NCI-H2227 (cell line): Measurements from ENCODE around the gene C12orf43.
"Not testable (repeated sequence)": the region's sequence is repeated elsewhere in the genome, so short reads cannot be mapped to it uniquely, and the experiment has no call there.

Source experiments
- DNase-seq: peaks from one replicate; lab custom pipeline; 2025; ENCODE audit not compliant: unreplicated experiment; lab: John Stamatoyannopoulos, UW

The C12orf43 gene, protein sequence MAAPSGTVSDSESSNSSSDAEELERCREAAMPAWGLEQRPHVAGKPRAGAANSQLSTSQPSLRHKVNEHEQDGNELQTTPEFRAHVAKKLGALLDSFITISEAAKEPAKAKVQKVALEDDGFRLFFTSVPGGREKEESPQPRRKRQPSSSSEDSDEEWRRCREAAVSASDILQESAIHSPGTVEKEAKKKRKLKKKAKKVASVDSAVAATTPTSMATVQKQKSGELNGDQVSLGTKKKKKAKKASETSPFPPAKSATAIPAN

DNA sequence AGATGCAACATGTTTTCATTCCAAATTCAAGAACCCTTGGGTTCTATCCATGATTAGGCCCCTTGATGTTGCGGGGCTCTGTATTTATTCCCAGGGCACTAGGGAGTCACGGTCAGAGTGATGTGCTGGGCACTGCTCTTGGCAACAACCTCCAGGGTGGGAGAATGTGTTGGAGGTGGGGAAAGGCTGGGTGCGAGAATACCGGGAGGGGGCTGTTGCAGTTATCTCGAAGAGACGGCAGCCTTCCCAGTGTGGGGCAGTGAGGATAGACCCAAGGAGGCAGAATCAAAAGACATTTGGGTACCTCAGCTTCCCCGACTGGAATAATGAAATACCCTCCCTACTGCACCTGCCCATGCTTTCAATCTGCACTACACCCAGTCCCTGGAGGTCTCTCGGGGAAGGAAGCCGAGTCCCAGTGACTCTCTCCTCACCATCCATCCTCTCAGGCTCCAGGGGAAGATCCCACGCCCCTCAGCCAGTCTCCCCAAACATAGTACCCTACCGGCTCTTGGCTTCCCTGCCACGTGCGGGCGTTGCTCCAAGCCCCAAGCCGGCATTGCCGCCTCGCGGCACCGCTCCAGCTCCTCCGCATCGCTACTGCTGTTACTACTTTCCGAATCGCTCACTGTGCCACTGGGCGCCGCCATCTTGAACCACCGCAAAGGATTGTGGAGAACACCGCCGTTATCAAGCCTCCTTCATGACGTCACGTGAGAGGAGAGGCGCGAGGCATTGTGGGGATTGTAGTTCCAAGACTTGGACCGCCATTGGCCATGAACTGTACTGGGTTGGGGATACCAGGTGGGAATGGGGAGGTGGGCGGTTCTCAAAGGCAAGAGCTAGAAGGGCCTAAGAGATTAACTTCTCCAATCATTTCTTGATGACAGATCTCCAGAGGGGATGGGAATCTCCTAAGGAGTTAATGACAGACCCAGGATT is at the start of gene C12orf43:
Gene C12orf43, minus strand, starts transcription at position 663 of the 942 bp plus-strand sequence. Its CDS starts 13 bp downstream, at position 650.
- peak; percentile 96 for DNase-seq

DNA sequence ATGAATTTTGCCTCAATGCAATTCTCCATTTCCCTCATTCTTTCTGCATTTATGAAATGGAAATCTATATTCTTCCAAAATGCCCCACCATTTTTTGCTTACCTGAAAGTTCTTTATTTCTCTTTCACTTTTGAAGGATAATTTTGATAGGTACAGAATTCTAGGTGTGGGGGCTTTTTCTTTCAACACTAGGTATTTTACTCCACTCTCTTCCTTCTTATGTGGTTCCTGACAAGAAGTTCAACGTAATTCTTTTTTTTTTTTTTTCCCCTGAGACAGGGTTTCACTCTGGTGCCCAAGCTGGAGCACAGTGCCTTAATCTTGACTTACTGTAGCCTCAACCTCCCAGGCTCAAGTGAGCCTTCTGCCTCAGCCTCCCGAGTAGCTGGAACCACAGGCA is 49.1 kb upstream of the C12orf43 start:
- no peak for DNase-seq

DNA sequence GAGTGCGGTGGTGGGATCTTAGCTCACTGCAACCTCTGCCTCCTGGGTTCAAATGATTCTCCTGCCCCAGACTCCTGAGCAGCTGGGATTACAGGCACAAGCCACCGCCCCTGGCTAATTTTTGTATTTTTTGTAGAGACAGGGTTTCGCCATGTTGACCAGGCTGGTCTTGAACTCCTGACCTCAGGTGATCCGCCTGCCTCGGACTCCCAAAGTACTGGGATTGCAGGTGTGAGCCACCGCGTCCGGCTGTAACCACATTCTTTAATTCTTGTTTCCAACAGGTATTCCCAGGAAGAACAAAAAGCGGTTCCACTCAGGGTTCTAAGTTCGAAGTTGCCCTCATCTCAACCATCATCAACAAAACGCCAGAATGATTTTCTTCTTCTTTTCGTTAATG is 48.3 kb upstream of the C12orf43 start:
- DNase-seq = not testable (repeated sequence)

DNA sequence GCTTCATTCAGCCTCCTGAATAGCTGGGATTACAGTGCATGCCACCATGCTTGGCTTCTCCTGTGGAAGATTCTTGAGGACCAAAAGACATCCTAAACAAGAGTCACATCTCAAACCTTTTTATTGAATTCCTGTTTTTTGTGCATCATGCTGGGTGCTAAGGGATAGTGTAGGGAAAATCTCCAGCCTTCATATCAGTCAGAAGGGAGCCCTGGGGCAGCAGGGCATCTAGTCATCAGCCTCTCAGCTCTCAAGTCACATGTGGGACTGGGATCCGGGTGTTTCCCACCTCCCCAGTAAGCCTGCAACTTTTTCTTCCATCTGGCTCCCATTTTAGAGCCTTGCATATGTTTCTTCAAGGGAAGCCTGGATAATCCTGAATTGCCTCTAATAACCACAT is 47.8 kb upstream of the C12orf43 start:
- DNase-seq = no peak

DNA sequence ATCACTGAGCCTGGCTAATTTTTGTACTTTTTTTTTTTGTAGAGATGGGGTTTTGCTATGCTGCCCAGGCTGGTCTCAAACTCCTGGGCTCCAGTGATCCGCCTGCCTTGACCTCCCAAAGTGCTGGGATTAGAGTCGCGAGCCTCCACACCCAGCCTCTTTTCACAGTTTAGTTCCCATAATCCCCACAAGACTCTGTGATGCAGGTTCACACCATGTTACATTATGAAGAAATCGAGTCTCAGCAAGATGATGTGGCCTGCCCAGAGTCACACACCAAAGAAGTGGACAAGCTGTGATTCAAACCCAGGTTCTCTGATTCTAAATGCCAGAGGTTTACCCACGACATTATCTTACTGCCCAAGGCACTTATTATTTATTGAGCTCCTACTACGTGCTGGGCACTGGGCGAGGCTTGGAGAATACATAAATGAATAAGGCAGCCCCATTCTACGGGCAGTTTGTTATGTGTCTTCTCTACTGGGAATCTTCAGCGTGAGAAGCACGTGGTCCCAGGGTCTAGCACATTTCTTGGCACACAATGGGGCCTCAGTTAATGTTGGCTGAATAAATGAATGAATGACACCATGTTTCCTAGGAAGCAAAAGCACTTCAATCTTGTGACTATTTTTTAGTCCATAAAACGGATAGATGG is 46.2 kb upstream of the C12orf43 start:
- DNase-seq = no peak

DNA sequence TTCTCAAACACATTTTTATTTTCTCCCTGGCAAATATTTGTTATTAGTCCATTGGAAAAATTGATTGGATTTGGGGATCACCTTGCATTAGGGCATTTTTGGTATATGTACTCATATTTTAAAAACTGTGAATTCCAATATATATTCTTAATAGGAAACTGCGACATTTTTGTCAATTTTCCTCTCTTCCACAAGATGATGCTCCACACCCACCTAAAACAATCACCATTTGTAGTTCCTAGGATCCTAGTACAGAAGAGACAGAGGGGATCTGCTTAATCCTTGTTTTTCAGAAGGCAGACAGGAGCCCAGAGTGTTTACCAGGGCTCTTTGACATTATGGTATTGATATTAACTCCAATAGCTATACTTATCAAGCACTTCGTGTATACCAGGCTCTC is 45.5 kb upstream of the C12orf43 start:
- DNase-seq = no peak

DNA sequence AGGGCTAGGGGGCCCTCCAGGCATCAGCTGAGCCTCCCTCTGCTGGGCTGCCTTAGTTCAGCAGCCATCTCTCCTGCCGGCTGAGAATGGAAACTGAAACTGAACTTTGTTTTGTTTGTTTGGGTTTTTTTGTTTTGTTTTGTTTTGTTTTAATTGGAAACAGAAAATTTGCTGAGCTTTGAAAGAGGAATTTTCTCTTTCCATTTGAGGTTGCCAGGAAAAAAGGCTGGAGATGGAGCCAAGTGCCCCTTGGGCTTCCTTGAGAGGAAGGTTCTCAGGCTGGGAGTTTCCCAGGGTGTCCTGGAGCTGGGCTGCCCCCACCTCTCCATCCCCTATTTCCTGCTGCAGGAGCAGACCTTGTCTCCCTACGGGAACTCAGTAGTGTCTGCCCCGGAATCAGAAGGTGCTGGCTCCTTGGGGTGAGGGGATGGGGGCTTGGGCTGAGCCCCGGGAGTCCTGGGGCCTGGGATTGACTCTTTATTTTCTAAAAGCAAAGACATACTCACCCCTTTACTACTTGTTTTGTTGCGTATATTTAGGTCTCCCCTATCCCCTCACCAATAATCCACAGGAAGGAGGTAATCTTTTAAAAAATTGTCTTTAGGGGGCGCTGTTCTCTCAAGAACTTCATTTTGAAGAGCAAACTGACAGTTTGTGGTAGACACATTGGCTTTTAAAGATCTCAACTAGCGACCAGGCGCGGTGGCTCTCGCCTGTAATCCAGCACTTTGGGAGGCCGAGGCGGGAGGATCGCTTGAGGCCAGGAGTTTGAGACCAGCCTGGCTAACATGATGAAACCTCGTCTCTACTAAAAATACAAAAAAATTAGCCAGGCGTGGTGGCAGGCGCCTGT is 44.1 kb upstream of the C12orf43 start:
- peak; percentile 15 for DNase-seq

DNA sequence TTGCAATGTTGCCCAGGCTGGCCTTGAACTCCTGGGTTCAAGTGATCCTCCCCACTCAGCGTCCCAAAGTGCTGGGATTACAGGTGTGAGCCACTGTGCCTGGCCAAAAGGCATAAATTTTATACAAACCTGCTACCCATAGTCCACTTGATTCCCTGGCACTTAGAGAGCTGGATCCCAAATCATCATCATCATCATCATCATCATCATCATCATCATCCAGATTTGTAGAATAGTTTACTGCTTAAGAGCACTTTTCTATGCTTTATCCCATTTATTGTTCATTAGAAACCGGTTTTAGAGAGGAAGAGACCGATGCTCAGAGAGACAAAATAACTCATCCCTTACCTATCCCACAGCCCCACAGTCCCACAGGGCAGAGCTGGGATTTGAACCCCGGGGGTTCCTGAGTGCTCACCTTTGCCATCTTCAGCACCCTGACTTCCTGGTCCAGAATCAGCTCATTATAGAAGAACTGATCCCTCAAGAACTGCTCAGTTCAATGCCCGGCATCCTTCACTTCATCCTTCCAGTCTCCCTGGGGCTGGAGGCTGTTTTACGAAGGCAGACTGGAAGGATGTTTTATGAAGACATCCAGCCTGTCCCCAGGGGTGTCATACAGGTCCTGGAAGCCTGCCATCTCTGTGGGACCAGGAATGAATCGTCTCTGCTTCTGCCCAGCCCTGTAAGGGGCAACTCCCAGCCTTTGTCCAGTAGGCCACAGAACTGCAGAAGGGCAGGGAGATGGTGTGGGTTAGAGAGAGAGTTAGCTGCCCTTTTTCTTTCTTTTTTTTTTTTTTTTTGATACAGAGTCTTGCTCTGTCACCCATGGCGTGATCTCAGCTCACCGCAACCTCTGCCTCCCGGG is 43.0 kb upstream of the C12orf43 start:
- DNase-seq = no peak

DNA sequence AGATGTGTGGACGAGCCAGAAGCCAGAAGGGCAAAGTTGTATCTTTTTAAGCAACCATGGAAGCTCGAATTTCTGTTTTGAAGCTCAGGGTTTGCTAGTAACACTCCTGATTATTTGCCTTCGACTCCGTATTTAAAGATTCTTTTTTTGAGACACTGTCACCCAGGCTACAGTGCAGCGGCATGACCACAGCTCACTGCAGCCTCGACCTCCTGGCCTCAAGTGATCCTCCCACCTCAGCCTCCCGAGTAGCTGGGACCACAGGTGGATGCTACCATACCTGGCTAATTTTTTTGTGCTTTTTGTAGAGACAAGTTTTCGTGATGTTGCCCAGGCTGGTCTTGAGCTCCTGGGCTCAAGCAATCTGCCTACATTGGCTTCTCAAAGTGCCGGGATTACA is 41.5 kb upstream of the C12orf43 start:
- no peak for DNase-seq

DNA sequence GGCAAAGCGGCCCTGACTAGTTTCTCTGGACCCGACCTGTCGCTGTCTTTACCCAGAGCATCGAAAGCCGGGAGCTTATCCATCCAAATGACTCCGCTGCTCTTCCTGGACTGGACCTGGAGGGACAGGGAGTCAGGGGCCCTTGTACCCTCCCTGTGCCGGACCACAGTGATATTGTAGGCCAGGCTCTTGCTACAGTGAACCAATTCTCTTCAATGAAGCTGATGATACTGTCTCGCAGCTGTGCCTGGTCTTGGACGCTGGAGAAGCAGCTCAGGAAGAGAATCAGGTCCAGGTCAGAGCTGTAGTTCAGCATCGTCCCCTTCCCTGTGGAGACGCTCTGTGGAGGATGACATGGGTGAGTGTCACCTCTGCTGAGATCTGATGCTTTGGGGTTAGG is 37.4 kb upstream of the C12orf43 start:
- no peak for DNase-seq

DNA sequence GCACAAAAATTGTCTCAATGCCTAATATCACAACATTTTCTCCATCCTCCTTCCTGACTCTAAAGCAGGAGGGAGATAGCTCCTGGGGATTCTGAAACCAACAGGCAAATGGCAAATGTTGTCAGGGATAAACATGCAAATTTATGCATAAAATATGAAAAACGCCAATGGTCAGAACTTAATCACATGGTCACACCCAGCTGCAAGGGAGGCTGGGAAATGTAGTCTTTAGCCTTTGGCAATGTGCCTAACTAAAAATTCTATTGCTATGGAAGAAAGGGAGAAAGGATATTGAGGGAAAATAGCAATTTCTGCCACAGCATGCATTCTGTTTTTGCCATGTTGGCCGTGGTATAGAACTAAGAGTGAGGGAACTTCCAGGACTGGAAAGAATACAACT is 34.4 kb upstream of the C12orf43 start:
- peak; percentile 13 for DNase-seq

DNA sequence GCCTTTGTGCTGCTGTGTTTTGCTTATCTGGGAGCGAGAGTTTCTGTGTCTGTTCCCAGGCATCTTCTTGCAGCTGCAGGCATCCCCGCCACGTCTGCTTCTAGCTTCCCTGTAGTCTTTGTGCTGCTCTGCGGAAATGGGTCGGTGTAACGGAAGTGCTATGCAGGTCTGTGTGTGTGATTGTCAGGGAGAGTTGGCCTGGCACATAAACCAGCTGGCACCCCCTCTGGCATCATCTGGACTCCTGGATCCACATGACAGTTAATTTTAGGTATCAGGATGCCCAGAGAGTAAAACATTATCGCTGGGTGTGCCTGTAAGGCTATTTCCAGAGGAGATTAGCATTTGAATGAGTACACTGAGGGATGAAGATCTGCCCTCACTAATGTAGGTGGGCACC is 32.2 kb upstream of the C12orf43 start:
- DNase-seq = no peak

DNA sequence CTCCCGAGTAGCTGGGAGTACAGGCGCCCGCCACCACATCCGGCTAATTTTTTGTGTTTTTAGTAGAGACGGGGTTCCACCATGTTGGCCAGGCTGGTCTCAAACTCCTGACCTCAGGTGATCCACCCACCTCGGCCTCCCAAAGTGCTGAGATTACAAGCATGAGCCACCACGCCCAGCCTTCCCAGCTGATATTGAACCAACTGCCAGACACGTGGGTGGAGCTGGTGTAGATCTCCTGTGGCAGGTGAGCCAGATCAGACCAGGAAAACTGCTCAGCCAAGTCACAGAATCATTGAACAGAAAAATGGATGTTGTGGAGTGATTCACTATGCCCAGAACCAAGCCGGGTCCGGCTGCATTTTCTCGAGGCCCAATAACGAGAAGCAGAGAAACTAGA is 31.1 kb upstream of the C12orf43 start:
- DNase-seq = not testable (repeated sequence)

DNA sequence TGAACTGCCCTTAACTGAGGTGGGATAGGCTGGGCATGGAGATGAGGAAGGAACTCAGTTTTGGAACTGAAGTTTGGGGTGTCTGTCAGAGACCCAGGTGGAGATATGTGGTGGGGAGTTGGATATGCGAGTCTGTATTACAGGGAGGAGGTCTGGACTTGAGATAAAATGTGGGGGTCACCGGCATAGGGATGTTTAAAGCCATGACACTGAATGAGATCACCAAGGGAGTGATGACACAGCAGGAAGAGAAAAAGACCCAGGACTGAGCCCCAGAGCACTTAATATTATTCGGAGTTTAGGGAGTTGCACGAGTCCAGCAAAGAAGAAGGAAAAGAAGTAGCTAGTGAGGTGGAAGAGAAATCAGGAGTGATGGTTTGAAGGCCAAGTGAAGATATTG is 26.8 kb upstream of the C12orf43 start:
- no peak for DNase-seq

DNA sequence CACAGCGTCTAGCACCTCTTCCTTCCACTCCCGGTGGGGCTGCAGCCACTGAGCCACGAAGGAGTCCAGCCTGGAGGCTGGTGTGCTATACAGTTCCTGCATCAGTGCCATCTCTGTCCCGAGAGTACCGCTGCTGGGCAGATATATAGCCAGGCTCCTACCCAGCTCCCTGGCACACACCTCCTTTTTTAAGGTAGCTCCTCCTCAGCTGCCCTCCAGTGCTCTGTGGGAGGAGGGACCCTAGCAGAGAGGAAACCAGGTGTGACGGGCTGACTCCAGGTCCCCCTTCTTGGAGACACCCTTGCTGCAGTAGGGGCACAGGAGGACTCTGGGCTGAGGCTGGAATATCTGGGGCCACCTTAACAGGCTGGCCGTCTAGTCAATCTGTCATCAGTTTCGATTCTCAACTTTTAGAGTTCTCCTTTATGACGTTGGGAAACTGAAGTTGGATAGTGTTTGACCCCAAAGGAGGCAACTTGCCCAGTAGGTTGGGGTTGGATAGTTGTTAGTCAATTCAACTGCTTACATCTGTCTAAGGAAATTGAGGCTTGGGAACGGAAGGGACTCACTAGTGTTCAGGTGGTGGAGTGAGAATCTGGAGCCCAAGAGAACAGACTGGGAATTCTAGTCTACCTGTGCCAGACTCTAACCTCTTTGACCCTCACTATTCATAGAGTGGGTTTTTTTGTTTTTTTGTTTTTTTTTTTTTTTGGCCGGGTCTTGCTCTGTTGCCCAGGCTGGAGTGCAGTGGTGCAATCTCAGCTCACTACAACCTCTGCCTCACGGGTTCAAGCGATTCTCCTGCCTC is 22.8 kb upstream of the C12orf43 start, which contains the start of gene OASL:
Gene OASL, minus strand, starts transcription at position 386 of the 808 bp plus-strand sequence. Its CDS starts 275 bp downstream, at position 111.
- no peak for DNase-seq

DNA sequence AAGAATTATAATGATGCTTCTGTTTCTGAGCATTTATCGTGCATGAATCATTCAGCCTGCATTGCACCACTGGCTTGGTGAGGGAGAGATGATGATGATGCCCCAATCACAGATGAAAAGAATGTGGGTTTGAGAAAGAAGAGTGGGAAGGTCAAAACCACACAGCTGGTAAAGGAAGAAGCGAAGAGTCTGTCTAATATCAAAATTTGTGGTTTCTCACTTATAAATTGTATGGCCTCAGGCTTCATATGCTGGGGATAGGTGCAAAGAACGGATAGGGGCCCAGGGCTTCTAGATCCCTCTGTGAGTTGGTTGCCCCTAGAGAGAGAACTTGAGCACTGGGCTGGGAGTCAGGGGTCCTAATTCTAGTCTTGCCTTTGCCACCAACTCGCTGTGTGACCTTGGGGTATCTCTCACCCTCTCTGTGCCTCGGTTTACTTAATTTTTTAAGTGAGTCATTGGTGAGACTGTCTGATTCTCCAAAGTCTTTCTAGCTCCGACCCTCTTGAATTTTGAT is 20.6 kb upstream of the C12orf43 start:
- DNase-seq = no peak

DNA sequence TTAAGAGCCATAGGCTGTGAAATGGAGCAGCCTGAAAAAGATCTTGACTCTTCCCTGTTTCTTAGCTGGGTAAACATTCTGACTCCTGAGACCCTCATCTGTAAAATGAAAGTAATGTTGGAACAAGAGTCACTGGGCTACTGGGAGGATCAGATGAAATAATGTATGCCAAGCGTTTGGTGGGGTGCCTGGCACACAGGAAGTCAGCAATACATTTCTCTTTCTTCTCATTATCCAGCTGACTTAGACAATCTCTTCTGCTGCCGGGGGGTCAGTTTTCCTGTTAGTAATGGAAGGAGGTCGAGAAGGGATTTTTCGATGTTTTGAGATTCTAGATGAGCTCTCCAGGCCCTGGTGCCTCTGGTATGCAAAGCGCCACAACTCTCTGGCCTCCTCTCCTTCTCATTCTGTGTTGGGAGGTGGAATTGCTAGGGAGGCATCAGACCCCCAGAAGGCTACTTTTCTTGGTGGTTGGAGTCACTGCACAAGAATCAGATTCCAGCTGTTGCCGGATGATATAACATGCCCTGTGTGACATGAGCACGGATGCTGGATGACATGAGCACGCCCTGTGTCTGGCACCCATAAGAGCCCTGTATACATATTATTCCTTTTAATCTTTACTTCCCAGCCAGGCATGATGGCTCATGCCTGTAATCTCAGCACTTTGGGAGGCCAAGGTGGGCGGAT is 18.5 kb upstream of the C12orf43 start:
- DNase-seq = no peak
